HG02852 (cell line): Measurements from ENCODE around the gene HECTD1.
"Not testable (repeated sequence)": the region's sequence is repeated elsewhere in the genome, so short reads cannot be mapped to it uniquely, and the experiment has no call there.

ENCODE experiments used
- ATAC-seq: cut with Tn5 transposase; IDR thresholded peaks from one replicate; pipeline ENCODE4 v1.9.1; 2021; ENCODE audit warnings: mild to moderate bottlenecking, moderate library complexity; ENCODE audit not compliant: unreplicated experiment

The HECTD1 gene

GRCh38 chr14:31096255-31096654, 111.3 kb downstream of the HECTD1 start:
- ATAC-seq, result no peak

GRCh38 chr14:31095817-31096216, 111.8 kb downstream of the HECTD1 start:
- not testable (repeated sequence) for ATAC-seq

GRCh38 chr14:31093884-31094839, 113.4 kb downstream of the HECTD1 start:
- ATAC-seq, result not testable (repeated sequence)

GRCh38 chr14:31092160-31092708, 115.4 kb downstream of the HECTD1 start:
- no peak for ATAC-seq

GRCh38 chr14:31090883-31091764, 116.5 kb downstream of the HECTD1 start:
- ATAC-seq, result no peak

GRCh38 chr14:31086466-31086865, 121.1 kb downstream of the HECTD1 start:
- ATAC-seq, result not testable (repeated sequence)

GRCh38 chr14:31085027-31085426, 122.6 kb downstream of the HECTD1 start:
- no peak for ATAC-seq

GRCh38 chr14:31084385-31084784, 123.2 kb downstream of the HECTD1 start:
- no peak for ATAC-seq

- ATAC-seq, result no peak
Observed at GRCh38 chr14:31083781-31084180, 123.8 kb downstream of the HECTD1 start.

GRCh38 chr14:31080484-31080883, 127.1 kb downstream of the HECTD1 start:
- ATAC-seq, result no peak

- no peak for ATAC-seq
Observed at GRCh38 chr14:31080056-31080455, 127.5 kb downstream of the HECTD1 start.

GRCh38 chr14:31078766-31079165, 128.8 kb downstream of the HECTD1 start:
- no peak for ATAC-seq

- ATAC-seq, result no peak
Observed at GRCh38 chr14:31075144-31075543, 132.4 kb downstream of the HECTD1 start.

GRCh38 chr14:31071151-31071550, 136.4 kb downstream of the HECTD1 start:
- no peak for ATAC-seq

GRCh38 chr14:31070431-31070830, 137.2 kb downstream of the HECTD1 start:
- ATAC-seq, result no peak

- ATAC-seq, result no peak
Observed at GRCh38 chr14:31069343-31069742, 138.2 kb downstream of the HECTD1 start.

GRCh38 chr14:31068235-31068634, 139.4 kb downstream of the HECTD1 start:
- ATAC-seq, result no peak

GRCh38 chr14:31062908-31063307, 144.7 kb downstream of the HECTD1 start:
- ATAC-seq, result not testable (repeated sequence)

GRCh38 chr14:31060253-31060875, 147.2 kb downstream of the HECTD1 start:
- no peak for ATAC-seq

- no peak for ATAC-seq
Observed at GRCh38 chr14:31059152-31059924, 148.3 kb downstream of the HECTD1 start.
